Activated CD4-positive, alpha-beta memory T cell treated with anti-CD3 and anti-CD28 coated beads for 36 hours (primary cell): ENCODE results near the gene RPS8. TPM values are rescaled to one million over a fixed set of nuclear protein-coding genes. Genes with fewer than 3 reads are reported as not detected.
A peak's percentile ranks its signal among the peaks of the same experiment; 100 is the strongest.
"Not testable (repeated sequence)": the region's sequence is repeated elsewhere in the genome, so short reads cannot be mapped to it uniquely, and the experiment has no call there.

ENCODE experiments used
- CTCF ChIA-PET: fragments of 350-600 bp; sonication (Branson Sonifier 250); formaldehyde crosslinking; loops from one replicate; lab custom pipeline; 2021; ENCODE audit warnings: antibody characterized with exemption, inconsistent platforms; lab: Charles Lee
- POLR2A ChIA-PET: fragments of 350-600 bp; sonication (Branson Sonifier 250); formaldehyde crosslinking; loops from one replicate; lab custom pipeline; 2021; ENCODE audit warnings: antibody characterized with exemption; lab: Charles Lee
- DNase-seq: peaks from one replicate; pipeline ENCODE4 v3.0.0-alpha.2; 2020
- H3K27ac Mint-ChIP-seq: one replicate; pipeline ENCODE4 v1.8.0; 2021; ENCODE audit warnings: mixed read lengths
- H3K27me3 Mint-ChIP-seq: one replicate; pipeline ENCODE4 v1.8.0; 2021; ENCODE audit warnings: mixed read lengths
- H3K36me3 Mint-ChIP-seq: one replicate; pipeline ENCODE4 v1.8.0; 2021; ENCODE audit warnings: mixed read lengths
- H3K4me1 Mint-ChIP-seq: one replicate; pipeline ENCODE4 v1.8.0; 2021; ENCODE audit warnings: low read depth, mixed read lengths
- H3K4me3 Mint-ChIP-seq: one replicate; pipeline ENCODE4 v1.8.0; 2021; ENCODE audit warnings: mild to moderate bottlenecking, mixed read lengths
- H3K9me3 Mint-ChIP-seq: one replicate; pipeline ENCODE4 v1.8.0; 2021; ENCODE audit warnings: mixed read lengths
- intact Hi-C: fragments of 100-400 bp; cut with micrococcal nuclease; formaldehyde crosslinking; loops from one replicate; pipeline ENCODE4 v1.15.1; 2023
- total RNA-seq, 2 experiments: library from RNA; stranded (reverse); gene quantifications; one replicate each; pipeline ENCODE4 v1.2.3, GENCODE V29; 2021

The RPS8 gene
- total RNA-seq, 2 experiments from 2014 or later = 2,983 to 3,047 TPM

- CTCF ChIA-PET = interaction anchor here (1.1 to 4.9 kb wide), 6 partner anchors 9 to 90 kb away, joined by 3 to 48 read pairs (median 30); partner anchors contain the start of genes BTBD19, DYNLT4, PLK3 and RNU5D-1
- POLR2A ChIA-PET = interaction anchor here (1.0 to 7.3 kb wide), 10 partner anchors 9 to 482 kb away, joined by 3 to 404 read pairs (median 16); partner anchors contain the start of genes BTBD19, DYNLT4, HECTD3 and PLK3
- no peaks in the 10 kb centered on the region for H3K27me3 Mint-ChIP-seq
- peaks cover 3% of the 10 kb centered on the region for H3K36me3 Mint-ChIP-seq
- H3K4me1 Mint-ChIP-seq = peaks cover 36% of the 10 kb centered on the region
- no peak for DNase-seq
- peak overlapping the region; percentile 99 for H3K27ac Mint-ChIP-seq
- no peaks in the 10 kb centered on the region for H3K9me3 Mint-ChIP-seq
- intact Hi-C loops = loop anchor here (5.0 kb wide), 1 partner anchor 33 kb away; the partner anchor contains the start of gene BEST4
- peak overlapping the region; percentile 89 for H3K4me3 Mint-ChIP-seq
Measured at GRCh38 chr1:44820328-44821239, 45.2 kb downstream of the RPS8 start.

GRCh38 chr1:44821240-44821715, 45.9 kb downstream of the RPS8 start:
- Mint-ChIP-seq H3K27ac (peak overlapping the region; percentile 99), H3K36me3 (no peaks in the 10 kb centered on the region), H3K4me3 (peak overlapping the region; percentile 89), H3K27me3 (no peaks in the 10 kb centered on the region), H3K4me1 (peaks cover 32% of the 10 kb centered on the region), H3K9me3 (no peaks in the 10 kb centered on the region)
- ChIA-PET POLR2A (interaction anchor here (1.0 to 7.3 kb wide), 9 partner anchors 9 to 482 kb away, joined by 3 to 404 read pairs (median 24); partner anchors contain the start of genes BTBD19, DYNLT4, HECTD3 and PLK3), CTCF (interaction anchor here (1.5 to 4.9 kb wide), 4 partner anchors 14 to 90 kb away, joined by 3 to 48 read pairs (median 30); partner anchors contain the start of genes PLK3 and RNU5D-1)
- intact Hi-C loops = loop anchor here (5.0 kb wide), 1 partner anchor 34 kb away; the partner anchor contains the start of gene BEST4
- DNase-seq = no peak

- Mint-ChIP-seq H3K4me3 (no peak overlapping the region), H3K9me3 (no peaks in the 10 kb centered on the region), H3K36me3 (no peaks in the 10 kb centered on the region), H3K27me3 (no peaks in the 10 kb centered on the region), H3K27ac (no peak overlapping the region), H3K4me1 (peaks cover 32% of the 10 kb centered on the region)
- intact Hi-C loops = loop anchor here (5.0 kb wide), 1 partner anchor 35 kb away; the partner anchor contains the start of gene BEST4
- CTCF ChIA-PET = interaction anchor here (0.7 to 3.8 kb wide), 4 partner anchors 13 to 91 kb away, joined by 3 to 21 read pairs (median 4); partner anchors contain the start of gene RNU5D-1
- POLR2A ChIA-PET = interaction anchor here (0.6 to 7.3 kb wide), 5 partner anchors 10 to 651 kb away, joined by 3 to 404 read pairs (median 106); partner anchors contain the start of genes BTBD19, DYNLT4, PLK3 and RNU5D-1
- no peak for DNase-seq
Measured at GRCh38 chr1:44822131-44822701, 46.9 kb downstream of the RPS8 start.

GRCh38 chr1:44822981-44823451, 47.7 kb downstream of the RPS8 start:
- intact Hi-C loops = loop anchor here (5.0 kb wide), 1 partner anchor 36 kb away; the partner anchor contains the start of gene BEST4
- no peak overlapping the region for H3K27ac Mint-ChIP-seq
- H3K4me3 Mint-ChIP-seq = no peak overlapping the region
- POLR2A ChIA-PET = interaction anchor here (0.6 to 7.3 kb wide), 5 partner anchors 19 to 650 kb away, joined by 3 to 404 read pairs (median 106); partner anchors contain the start of genes BTBD19, DYNLT4, PLK3 and RNU5D-1
- CTCF ChIA-PET = interaction anchor here (0.7 to 3.8 kb wide), 4 partner anchors 12 to 92 kb away, joined by 3 to 21 read pairs (median 4); partner anchors contain the start of gene RNU5D-1
- no peaks in the 10 kb centered on the region for H3K9me3 Mint-ChIP-seq
- DNase-seq = no peak
- no peaks in the 10 kb centered on the region for H3K36me3 Mint-ChIP-seq
- peaks cover 26% of the 10 kb centered on the region for H3K4me1 Mint-ChIP-seq
- no peaks in the 10 kb centered on the region for H3K27me3 Mint-ChIP-seq

GRCh38 chr1:44824392-44824791, 49.1 kb downstream of the RPS8 start:
- not testable (repeated sequence) for H3K27me3 Mint-ChIP-seq, H3K9me3 Mint-ChIP-seq, H3K4me3 Mint-ChIP-seq, DNase-seq, H3K36me3 Mint-ChIP-seq, H3K27ac Mint-ChIP-seq
- POLR2A ChIA-PET = interaction anchor here (1.4 kb wide), 1 partner anchor 103 kb away, joined by 8 read pairs; no protein-coding TSS in a partner anchor
- intact Hi-C loops = loop anchor here (5.0 kb wide), 1 partner anchor 37 kb away; the partner anchor contains the start of gene BEST4
- CTCF ChIA-PET = interaction anchor here (0.8 kb wide), 1 partner anchor 12 kb away, joined by 3 read pairs; no protein-coding TSS in a partner anchor
- peaks cover 16% of the 10 kb centered on the region for H3K4me1 Mint-ChIP-seq

GRCh38 chr1:44826375-44827196, 51.2 kb downstream of the RPS8 start:
- intact Hi-C loops = no loop called here
- no peak overlapping the region for H3K27ac Mint-ChIP-seq
- no peaks in the 10 kb centered on the region for H3K27me3 Mint-ChIP-seq
- H3K4me1 Mint-ChIP-seq = peaks cover 1% of the 10 kb centered on the region
- DNase-seq = no peak
- POLR2A ChIA-PET = interaction anchor here (1.1 kb wide), 1 partner anchor 105 kb away, joined by 3 read pairs; no protein-coding TSS in a partner anchor
- CTCF ChIA-PET = interaction anchor here (1.2 to 1.5 kb wide), 2 partner anchors 10 to 33 kb away, joined by 5 to 10 read pairs; no protein-coding TSS in a partner anchor
- no peaks in the 10 kb centered on the region for H3K9me3 Mint-ChIP-seq
- no peak overlapping the region for H3K4me3 Mint-ChIP-seq
- H3K36me3 Mint-ChIP-seq = no peaks in the 10 kb centered on the region

- Mint-ChIP-seq H3K9me3 (no peaks in the 10 kb centered on the region), H3K4me1 (no peaks in the 10 kb centered on the region), H3K27me3 (no peaks in the 10 kb centered on the region), H3K27ac (no peak overlapping the region), H3K36me3 (no peaks in the 10 kb centered on the region), H3K4me3 (no peak overlapping the region)
- ChIA-PET CTCF (interaction anchor here (1.2 to 1.5 kb wide), 2 partner anchors 9 to 34 kb away, joined by 5 to 10 read pairs; no protein-coding TSS in a partner anchor), POLR2A (interaction anchor here (1.1 kb wide), 1 partner anchor 106 kb away, joined by 3 read pairs; no protein-coding TSS in a partner anchor)
- no peak for DNase-seq
- intact Hi-C loops = no loop called here
Measured at GRCh38 chr1:44827197-44828002, 52.1 kb downstream of the RPS8 start.

GRCh38 chr1:44828003-44828651, 52.8 kb downstream of the RPS8 start:
- no peaks in the 10 kb centered on the region for H3K4me1 Mint-ChIP-seq
- POLR2A ChIA-PET = interaction anchor here (1.1 kb wide), 1 partner anchor 107 kb away, joined by 3 read pairs; no protein-coding TSS in a partner anchor
- H3K27me3 Mint-ChIP-seq = no peaks in the 10 kb centered on the region
- no peak for DNase-seq
- H3K27ac Mint-ChIP-seq = no peak overlapping the region
- no peak overlapping the region for H3K4me3 Mint-ChIP-seq
- no peaks in the 10 kb centered on the region for H3K9me3 Mint-ChIP-seq
- intact Hi-C loops = no loop called here
- no peaks in the 10 kb centered on the region for H3K36me3 Mint-ChIP-seq
- CTCF ChIA-PET = no interaction called here
